CMK (cell line): Measurements from ENCODE around the gene BAHCC1.

Experiments
- DNase-seq: peaks from one replicate; pipeline ENCODE4 v3.0.0-alpha.2; 2010; ENCODE audit warnings: low read depth

BAHCC1 gene

GRCh38 chr17:81480140-81481072 lies 85.1 kb downstream of the BAHCC1 start:
- no peak for DNase-seq

GRCh38 chr17:81481073-81481799 lies 86.0 kb downstream of the BAHCC1 start:
- DNase-seq = peak; percentile 78

GRCh38 chr17:81481815-81482505 lies 86.7 kb downstream of the BAHCC1 start:
- no peak for DNase-seq

GRCh38 chr17:81482673-81483072 lies 87.4 kb downstream of the BAHCC1 start:
- no peak for DNase-seq

- DNase-seq = no peak
These were observed 88.0 kb downstream of the BAHCC1 start for GRCh38 chr17:81483085-81483861.

GRCh38 chr17:81483862-81484194 lies 88.6 kb downstream of the BAHCC1 start:
- DNase-seq = no peak

GRCh38 chr17:81484195-81484979 lies 89.1 kb downstream of the BAHCC1 start:
- DNase-seq = peak; percentile 39

- no peak for DNase-seq
These were observed 91.0 kb downstream of the BAHCC1 start for GRCh38 chr17:81486199-81486810.

GRCh38 chr17:81487089-81487486 lies 91.8 kb downstream of the BAHCC1 start:
- DNase-seq = no peak

- DNase-seq = peak; percentile 63
These were observed 92.4 kb downstream of the BAHCC1 start for GRCh38 chr17:81487487-81488275.

- DNase-seq = no peak
These were observed 93.1 kb downstream of the BAHCC1 start for GRCh38 chr17:81488276-81488860.

GRCh38 chr17:81489012-81489997 lies 94.0 kb downstream of the BAHCC1 start:
- no peak for DNase-seq

- DNase-seq = no peak
These were observed 95.0 kb downstream of the BAHCC1 start for GRCh38 chr17:81489998-81490992.

GRCh38 chr17:81491181-81491581 lies 95.9 kb downstream of the BAHCC1 start:
- no peak for DNase-seq

GRCh38 chr17:81491761-81492160 lies 96.5 kb downstream of the BAHCC1 start:
- DNase-seq = no peak

- no peak for DNase-seq
These were observed 96.9 kb downstream of the BAHCC1 start for GRCh38 chr17:81492202-81492601.

GRCh38 chr17:81492706-81493105 lies 97.4 kb downstream of the BAHCC1 start:
- no peak for DNase-seq
